Measurements from ENCODE around the gene CCNG1.
A peak's percentile ranks its signal among the peaks of the same experiment; 100 is the strongest.
"Not testable (repeated sequence)": the region's sequence is repeated elsewhere in the genome, so short reads cannot be mapped to it uniquely, and the experiment has no call there.

Gene CCNG1

GRCh38 chr5:163437309-163438182 is at the start of gene CCNG1:
Gene CCNG1 (plus strand): TSS chr5:163437595. CDS start chr5:163439257, 1,662 bp downstream.
- FAIRE-seq, result peak; percentile 97

GRCh38 chr5:163395792-163396191 is 41.6 kb upstream of the CCNG1 start:
- FAIRE-seq, result no peak

GRCh38 chr5:163396818-163397340 is 40.5 kb upstream of the CCNG1 start:
- not testable (repeated sequence) for FAIRE-seq

- FAIRE-seq, result no peak
Measured at GRCh38 chr5:163397354-163397753, 40.0 kb upstream of the CCNG1 start.

- FAIRE-seq, result no peak
Measured at GRCh38 chr5:163399923-163400322, 37.5 kb upstream of the CCNG1 start.

- no peak for FAIRE-seq
Measured at GRCh38 chr5:163401271-163401670, 36.1 kb upstream of the CCNG1 start.

- no peak for FAIRE-seq
Measured at GRCh38 chr5:163402007-163402406, 35.4 kb upstream of the CCNG1 start.

GRCh38 chr5:163404364-163405173 is 32.8 kb upstream of the CCNG1 start:
- no peak for FAIRE-seq

GRCh38 chr5:163407034-163407655 is 30.2 kb upstream of the CCNG1 start:
- FAIRE-seq, result no peak

- no peak for FAIRE-seq
Measured at GRCh38 chr5:163408311-163408923, 29.0 kb upstream of the CCNG1 start.

- no peak for FAIRE-seq
Measured at GRCh38 chr5:163409384-163409783, 28.0 kb upstream of the CCNG1 start.

- FAIRE-seq, result no peak
Measured at GRCh38 chr5:163410505-163410904, 26.9 kb upstream of the CCNG1 start.

- FAIRE-seq, result not testable (repeated sequence)
Measured at GRCh38 chr5:163415673-163416072, 21.7 kb upstream of the CCNG1 start.

GRCh38 chr5:163424836-163425235 is 12.6 kb upstream of the CCNG1 start:
- no peak for FAIRE-seq

GRCh38 chr5:163426128-163426527 is 11.3 kb upstream of the CCNG1 start:
- not testable (repeated sequence) for FAIRE-seq

GRCh38 chr5:163432544-163432943 is 4.9 kb upstream of the CCNG1 start:
- no peak for FAIRE-seq

- FAIRE-seq, result no peak
Measured at GRCh38 chr5:163433271-163433670, 4.1 kb upstream of the CCNG1 start.

- FAIRE-seq, result no peak
Measured at GRCh38 chr5:163434401-163434866, 3.0 kb upstream of the CCNG1 start.

GRCh38 chr5:163436515-163436914 is 880 bp upstream of the CCNG1 start:
- FAIRE-seq, result no peak

- no peak for FAIRE-seq
Measured at GRCh38 chr5:163437011-163437308, 435 bp upstream of the CCNG1 start.

GRCh38 chr5:163439092-163439425 is 1.7 kb downstream of the CCNG1 start:
- no peak for FAIRE-seq

GRCh38 chr5:163440954-163441353 is 3.6 kb downstream of the CCNG1 start:
- FAIRE-seq, result no peak

GRCh38 chr5:163444526-163444925 is 7.1 kb downstream of the CCNG1 start:
- no peak for FAIRE-seq
